ENCODE data around the gene ZNF668. TPM values are rescaled to one million over a fixed set of nuclear protein-coding genes. Genes with fewer than 3 reads are reported as not detected.
A peak's percentile ranks its signal among the peaks of the same experiment; 100 is the strongest.

Gene ZNF668
- total and polyA plus RNA-seq, 2 of the 13 experiments (the other 11 are each of a cell fraction or from before 2014, with no cell fraction given): 3.8 to 9.8 TPM

GRCh38 chr16:31108035-31108793 lies 34.2 kb upstream of the ZNF668 start, which contains the start of gene BCKDK (continued):
- peak; percentile 71; the same call in 1 of the 2 replicates for TF ChIP-seq ZNF839 (CRISPR knock-in tag; IDR thresholded peaks at IDR 0.05; ENCODE audit: borderline replicate concordance)
- TF ChIP-seq TARDBP (CRISPR knock-in tag; IDR thresholded peaks at IDR 0.05): 0 out of 2 replicates have a peak, but pooled peaks have one; percentile 11
- TF ChIP-seq ZNF414 (CRISPR knock-in tag; IDR thresholded peaks at IDR 0.05): 0 out of 2 replicates have a peak, but pooled peaks have one; percentile 56
- no peak for TF ChIP-seq ZNF646 (CRISPR knock-in tag; IDR thresholded peaks at IDR 0.05)
- TF ChIP-seq ZBTB1 (CRISPR knock-in tag; IDR thresholded peaks at IDR 0.05; ENCODE audit: borderline replicate concordance): no peak
- peak; percentile 44; the same call in 1 of the 2 replicates for TF ChIP-seq ZNF232 (CRISPR knock-in tag; IDR thresholded peaks at IDR 0.05; ENCODE audit: borderline replicate concordance)
- TF ChIP-seq HNRNPL (IDR thresholded peaks at IDR 0.05; ENCODE audit: low read depth, low read length): no peak
- TF ChIP-seq MED1 (CRISPR knock-in tag; IDR thresholded peaks at IDR 0.05): peak; percentile 73
- TF ChIP-seq ZNF790 (CRISPR knock-in tag; IDR thresholded peaks at IDR 0.05; ENCODE audit: borderline replicate concordance): peak; percentile 87; the same call in 1 of the 2 replicates
- TF ChIP-seq ZC3H4 (CRISPR knock-in tag; IDR thresholded peaks at IDR 0.05; ENCODE audit: borderline replicate concordance): no peak
- 0 out of 2 replicates have a peak, but pooled peaks have one; percentile 41 for TF ChIP-seq GATA4 (IDR thresholded peaks at IDR 0.05; ENCODE audit: borderline replicate concordance, low read depth)
- no peak for TF ChIP-seq ZNF33B (CRISPR knock-in tag; IDR thresholded peaks at IDR 0.05)
- peak; percentile 25; the same call in 1 of the 2 replicates for TF ChIP-seq ZNF230 (CRISPR knock-in tag; IDR thresholded peaks at IDR 0.05)
- TF ChIP-seq ZNF564 (CRISPR knock-in tag; IDR thresholded peaks at IDR 0.05): peak; percentile 18; the same call in 1 of the 2 replicates
- TF ChIP-seq ARID4A (CRISPR knock-in tag; IDR thresholded peaks at IDR 0.05; ENCODE audit: borderline replicate concordance): peak; percentile 91
- no peak for TF ChIP-seq E2F2 (CRISPR knock-in tag; IDR thresholded peaks at IDR 0.05; ENCODE audit: borderline replicate concordance)

Measured in HepG2 (cell line).